SK-N-MC (cell line): ENCODE data around the gene CCL27.

Experiments
- DNase-seq: peaks from one replicate; pipeline ENCODE4 v3.0.0-alpha.2; 2011; ENCODE audit warnings: low read depth, low spot score
- H3K27ac ChIP-seq: fragments of 200-600 bp; sonication (generic); 2 replicates; pipeline ENCODE4 v1.5.1; 2016; ENCODE audit warnings: mixed run types
- H3K36me3 ChIP-seq: fragments of 200-600 bp; sonication (generic); 2 replicates; pipeline ENCODE4 v1.6.1; 2017; ENCODE audit warnings: antibody characterized with exemption, low read length, mixed read lengths; ENCODE audit not compliant: insufficient read depth
- H3K4me3 ChIP-seq: fragments of 200-600 bp; sonication (generic); 2 replicates; pipeline ENCODE4 v1.5.1; 2016
- H3K9ac ChIP-seq: fragments of 200-600 bp; sonication (generic); 2 replicates; pipeline ENCODE4 v1.8.0; 2017; ENCODE audit warnings: mixed run types, mixed read lengths; ENCODE audit not compliant: insufficient read length
- H3K9me3 ChIP-seq: fragments of 200-600 bp; sonication (generic); 2 replicates; pipeline ENCODE4 v1.6.1; 2017; ENCODE audit warnings: low read depth, mild to moderate bottlenecking, antibody characterized with exemption, low read length, moderate library complexity, mixed read lengths
- EZH2 ChIP-seq: fragments of 200-600 bp; sonication (generic); IDR thresholded peaks from one replicate; pipeline ENCODE4 v1.6.1; 2017; ENCODE audit warnings: antibody characterized with exemption
- FOXP2 ChIP-seq: optimal IDR thresholded peaks from 2 replicates; pipeline ENCODE3; 2011; ENCODE audit warnings: mild to moderate bottlenecking, moderate library complexity; ENCODE audit not compliant: insufficient read depth; ENCODE audit errors: extremely low read length, control extremely low read depth
- POLR2AphosphoS5 ChIP-seq: IDR thresholded peaks from 2 replicates; pipeline ENCODE4 v1.6.1; 2012; ENCODE audit warnings: mild to moderate bottlenecking, low read depth, low read length, borderline replicate concordance

CCL27 gene

GRCh38 chr9:34636791-34637355, 25.6 kb downstream of the CCL27 start:
- Histone ChIP-seq H3K9ac (peak overlapping the region; percentile 86), H3K9me3 (no peaks in the 10 kb centered on the region), H3K4me3 (peak overlapping the region; percentile 98), H3K27ac (no peak overlapping the region), H3K36me3 (peaks cover 13% of the 10 kb centered on the region; the same call in 1 of the 2 replicates)
- no peak for DNase-seq
- no peak for TF ChIP-seq FOXP2
- no peak for TF ChIP-seq EZH2
- no peak for TF ChIP-seq POLR2AphosphoS5

GRCh38 chr9:34635556-34635955, 26.9 kb downstream of the CCL27 start:
- Histone ChIP-seq H3K36me3 (peaks cover 13% of the 10 kb centered on the region; the same call in 1 of the 2 replicates), H3K9me3 (no peaks in the 10 kb centered on the region), H3K27ac (no peak overlapping the region), H3K4me3 (peak overlapping the region; percentile 98; the same call in 1 of the 2 replicates), H3K9ac (peak overlapping the region; percentile 41)
- no peak for TF ChIP-seq EZH2
- DNase-seq, result no peak

GRCh38 chr9:34634551-34635248, 27.8 kb downstream of the CCL27 start:
- H3K4me3 ChIP-seq, result no peak overlapping the region
- H3K9me3 ChIP-seq, result no peaks in the 10 kb centered on the region
- H3K27ac ChIP-seq, result no peak overlapping the region
- DNase-seq, result no peak
- no peak overlapping the region for H3K9ac ChIP-seq
- H3K36me3 ChIP-seq, result peaks cover 13% of the 10 kb centered on the region; the same call in 1 of the 2 replicates
- TF ChIP-seq POLR2AphosphoS5 (peak; percentile 57; the same call in 1 of the 2 replicates), FOXP2 (no peak), EZH2 (no peak)

- no peak for DNase-seq
- Histone ChIP-seq H3K27ac (no peak overlapping the region), H3K9ac (no peak overlapping the region), H3K36me3 (peaks cover 13% of the 10 kb centered on the region; the same call in 1 of the 2 replicates), H3K9me3 (no peaks in the 10 kb centered on the region), H3K4me3 (no peak overlapping the region)
- TF ChIP-seq FOXP2 (no peak), POLR2AphosphoS5 (peak; percentile 68)
Measured at GRCh38 chr9:34633851-34634550, 28.5 kb downstream of the CCL27 start.

- Histone ChIP-seq H3K27ac (no peak overlapping the region), H3K4me3 (no peak overlapping the region), H3K9ac (no peak overlapping the region), H3K9me3 (no peaks in the 10 kb centered on the region), H3K36me3 (peaks cover 13% of the 10 kb centered on the region; the same call in 1 of the 2 replicates)
- no peak for TF ChIP-seq EZH2
- TF ChIP-seq FOXP2, result no peak
- no peak for TF ChIP-seq POLR2AphosphoS5
- DNase-seq, result no peak
Measured at GRCh38 chr9:34633166-34633565, 29.3 kb downstream of the CCL27 start.

- no peak overlapping the region for H3K4me3 ChIP-seq
Measured at GRCh38 chr9:34630402-34631154, 31.9 kb downstream of the CCL27 start.

GRCh38 chr9:34629491-34629808, 33.0 kb downstream of the CCL27 start:
- no peak for DNase-seq
- H3K4me3 ChIP-seq, result no peak overlapping the region
- H3K27ac ChIP-seq, result no peak overlapping the region
- H3K9ac ChIP-seq, result no peak overlapping the region
- no peaks in the 10 kb centered on the region for H3K36me3 ChIP-seq
- TF ChIP-seq FOXP2 (no peak), POLR2AphosphoS5 (no peak), EZH2 (no peak)
- H3K9me3 ChIP-seq, result no peaks in the 10 kb centered on the region

More at GRCh38 chr9:34630402-34631154, 31.9 kb downstream of the CCL27 start:
- Histone ChIP-seq H3K9ac (no peak overlapping the region), H3K9me3 (no peaks in the 10 kb centered on the region), H3K36me3 (peaks cover 8% of the 10 kb centered on the region; the same call in 1 of the 2 replicates), H3K27ac (no peak overlapping the region)
- DNase-seq, result no peak
- no peak for TF ChIP-seq POLR2AphosphoS5
- TF ChIP-seq EZH2, result no peak
- no peak for TF ChIP-seq FOXP2

GRCh38 chr9:34628656-34629490, 33.6 kb downstream of the CCL27 start, which contains the start of gene ARID3C:
TSS of gene ARID3C (minus strand) at chr9:34629066. CDS start at chr9:34628014, 1,052 bp downstream.
- H3K9ac ChIP-seq, result no peak within 1 kb of the TSS
- peak within 1 kb of the TSS; percentile 18; the same call in 1 of the 2 replicates for H3K4me3 ChIP-seq
- H3K9me3 ChIP-seq, result no peaks in the 10 kb centered on the region
- no peaks in the 10 kb centered on the region for H3K36me3 ChIP-seq
- DNase-seq, result no peak
- TF ChIP-seq POLR2AphosphoS5 (no peak), FOXP2 (no peak), EZH2 (no peak)
- H3K27ac ChIP-seq, result no peak within 1 kb of the TSS
